ENCODE data around the gene DPP6. TPM values are rescaled to one million over a fixed set of nuclear protein-coding genes. Genes with fewer than 3 reads are reported as not detected.

DPP6 gene
- polyA plus RNA-seq, 1 of the 3 experiments (the other 2 are of a cell fraction), result not detected

DNA sequence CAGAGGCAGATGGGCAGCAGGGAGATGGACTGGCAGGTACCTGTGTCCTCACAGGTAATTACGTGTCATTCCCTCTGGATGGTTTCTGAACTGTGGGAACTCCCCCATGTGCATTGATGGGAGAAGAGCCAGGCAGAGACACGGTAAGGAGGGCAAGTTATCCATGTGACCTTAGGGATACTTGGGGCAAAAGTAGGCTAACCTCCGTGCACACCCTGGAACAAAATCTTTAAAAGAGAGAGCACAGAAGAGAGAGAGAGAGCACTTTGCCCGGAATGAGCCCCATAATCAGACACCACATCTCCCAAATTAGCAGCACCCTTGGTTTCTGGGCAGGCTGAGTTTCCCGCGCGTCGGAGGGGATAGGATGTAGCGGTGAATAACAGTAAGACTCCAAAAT lies 527.5 kb downstream of the DPP6 start:
- no peaks in the 10 kb centered on the region for H3K79me2 ChIP-seq (ENCODE audit: insufficient read depth)
- H3K27me3 ChIP-seq (ENCODE audit: insufficient read depth), result no peaks in the 10 kb centered on the region
- POLR2A ChIA-PET, result no interaction called here
- no peak overlapping the region for H3K9ac ChIP-seq
- 53% methylated on average over 9 of the region's 9 CpGs for WGBS (ENCODE audit: low lambda C conversion rate)
- no peaks in the 10 kb centered on the region for H3K9me2 ChIP-seq
- no peak overlapping the region for H3K4me3 ChIP-seq (ENCODE audit: low read depth in 2 of 2, low read length in 1 of 2)
- CTCF ChIA-PET, result interaction anchor here (0.6 to 1.1 kb wide), 3 partner anchors 8 to 208 kb away, joined by 3 to 6 read pairs (median 4); no protein-coding TSS in a partner anchor
- no peak overlapping the region for H2AFZ ChIP-seq (ENCODE audit: low read depth)
- H3F3A ChIP-seq (replicated peaks; ENCODE audit: insufficient read depth), result peaks cover 11% of the 10 kb centered on the region
- no peak overlapping the region for H3K4me2 ChIP-seq
- DNase-seq, result no peak
- H3K4me1 ChIP-seq (ENCODE audit: control insufficient read depth in 1 of 2, insufficient read depth in 2 of 2, low read depth in 1 of 2, low read length in 1 of 2), result no peaks in the 10 kb centered on the region
- no peaks in the 10 kb centered on the region for H4K20me1 ChIP-seq (ENCODE audit: insufficient read depth)
- H3K27ac ChIP-seq (ENCODE audit: low read depth in 2 of 2, low read length in 1 of 2), result no peak overlapping the region
- H3K9me3 ChIP-seq, result no peaks in the 10 kb centered on the region
- no peaks in the 10 kb centered on the region for H3K36me3 ChIP-seq (replicated peaks in 1 of 2; ENCODE audit: control insufficient read depth in 1 of 2, insufficient read depth in 2 of 2, low read length in 1 of 2)
- TF ChIP-seq RFX5 (IDR thresholded peaks at IDR 0.05; ENCODE audit: low read length), result no peak
- TF ChIP-seq NFIC (IDR thresholded peaks at IDR 0.05; ENCODE audit: borderline replicate concordance), result no peak
- TF ChIP-seq RCOR1 (IDR thresholded peaks at IDR 0.05; ENCODE audit: low read length), result no peak
- no peak for TF ChIP-seq TEAD4 (IDR thresholded peaks at IDR 0.05; ENCODE audit: borderline replicate concordance, insufficient read depth)
- TF ChIP-seq, protein P1, sequence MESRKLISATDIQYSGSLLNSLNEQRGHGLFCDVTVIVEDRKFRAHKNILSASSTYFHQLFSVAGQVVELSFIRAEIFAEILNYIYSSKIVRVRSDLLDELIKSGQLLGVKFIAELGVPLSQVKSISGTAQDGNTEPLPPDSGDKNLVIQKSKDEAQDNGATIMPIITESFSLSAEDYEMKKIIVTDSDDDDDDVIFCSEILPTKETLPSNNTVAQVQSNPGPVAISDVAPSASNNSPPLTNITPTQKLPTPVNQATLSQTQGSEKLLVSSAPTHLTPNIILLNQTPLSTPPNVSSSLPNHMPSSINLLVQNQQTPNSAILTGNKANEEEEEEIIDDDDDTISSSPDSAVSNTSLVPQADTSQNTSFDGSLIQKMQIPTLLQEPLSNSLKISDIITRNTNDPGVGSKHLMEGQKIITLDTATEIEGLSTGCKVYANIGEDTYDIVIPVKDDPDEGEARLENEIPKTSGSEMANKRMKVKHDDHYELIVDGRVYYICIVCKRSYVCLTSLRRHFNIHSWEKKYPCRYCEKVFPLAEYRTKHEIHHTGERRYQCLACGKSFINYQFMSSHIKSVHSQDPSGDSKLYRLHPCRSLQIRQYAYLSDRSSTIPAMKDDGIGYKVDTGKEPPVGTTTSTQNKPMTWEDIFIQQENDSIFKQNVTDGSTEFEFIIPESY (IDR thresholded peaks at IDR 0.05; ENCODE audit: borderline replicate concordance, low read depth), result no peak
- TF ChIP-seq, protein P2, sequence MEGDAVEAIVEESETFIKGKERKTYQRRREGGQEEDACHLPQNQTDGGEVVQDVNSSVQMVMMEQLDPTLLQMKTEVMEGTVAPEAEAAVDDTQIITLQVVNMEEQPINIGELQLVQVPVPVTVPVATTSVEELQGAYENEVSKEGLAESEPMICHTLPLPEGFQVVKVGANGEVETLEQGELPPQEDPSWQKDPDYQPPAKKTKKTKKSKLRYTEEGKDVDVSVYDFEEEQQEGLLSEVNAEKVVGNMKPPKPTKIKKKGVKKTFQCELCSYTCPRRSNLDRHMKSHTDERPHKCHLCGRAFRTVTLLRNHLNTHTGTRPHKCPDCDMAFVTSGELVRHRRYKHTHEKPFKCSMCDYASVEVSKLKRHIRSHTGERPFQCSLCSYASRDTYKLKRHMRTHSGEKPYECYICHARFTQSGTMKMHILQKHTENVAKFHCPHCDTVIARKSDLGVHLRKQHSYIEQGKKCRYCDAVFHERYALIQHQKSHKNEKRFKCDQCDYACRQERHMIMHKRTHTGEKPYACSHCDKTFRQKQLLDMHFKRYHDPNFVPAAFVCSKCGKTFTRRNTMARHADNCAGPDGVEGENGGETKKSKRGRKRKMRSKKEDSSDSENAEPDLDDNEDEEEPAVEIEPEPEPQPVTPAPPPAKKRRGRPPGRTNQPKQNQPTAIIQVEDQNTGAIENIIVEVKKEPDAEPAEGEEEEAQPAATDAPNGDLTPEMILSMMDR (IDR thresholded peaks at IDR 0.05), result no peak
- TF ChIP-seq, protein P3, sequence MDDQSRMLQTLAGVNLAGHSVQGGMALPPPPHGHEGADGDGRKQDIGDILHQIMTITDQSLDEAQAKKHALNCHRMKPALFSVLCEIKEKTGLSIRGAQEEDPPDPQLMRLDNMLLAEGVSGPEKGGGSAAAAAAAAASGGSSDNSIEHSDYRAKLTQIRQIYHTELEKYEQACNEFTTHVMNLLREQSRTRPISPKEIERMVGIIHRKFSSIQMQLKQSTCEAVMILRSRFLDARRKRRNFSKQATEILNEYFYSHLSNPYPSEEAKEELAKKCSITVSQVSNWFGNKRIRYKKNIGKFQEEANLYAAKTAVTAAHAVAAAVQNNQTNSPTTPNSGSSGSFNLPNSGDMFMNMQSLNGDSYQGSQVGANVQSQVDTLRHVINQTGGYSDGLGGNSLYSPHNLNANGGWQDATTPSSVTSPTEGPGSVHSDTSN (IDR thresholded peaks at IDR 0.05), result no peak
- TF ChIP-seq GABPA (IDR thresholded peaks at IDR 0.05; ENCODE audit: low read depth), result no peak
- no peak for TF ChIP-seq EZH2phosphoT487 (IDR thresholded peaks at IDR 0.05; ENCODE audit: borderline replicate concordance, low read depth)
- no peak for TF ChIP-seq SMC3 (IDR thresholded peaks at IDR 0.05; ENCODE audit: low read depth, low read length)
- TF ChIP-seq TAF1 (IDR thresholded peaks at IDR 0.05; ENCODE audit: borderline replicate concordance, low read depth, low read length), result no peak
- no peak for TF ChIP-seq TCF12 (IDR thresholded peaks at IDR 0.05)
- TF ChIP-seq FOXJ3 (CRISPR knock-in tag; IDR thresholded peaks at IDR 0.05), result no peak
- TF ChIP-seq RXRA (IDR thresholded peaks at IDR 0.05; ENCODE audit: borderline replicate concordance, low read depth), result no peak
- TF ChIP-seq ELF1 (IDR thresholded peaks at IDR 0.05), result no peak
- TF ChIP-seq CHD2 (IDR thresholded peaks at IDR 0.05; ENCODE audit: low read length, partially characterized antibody), result no peak
- TF ChIP-seq, protein P4, sequence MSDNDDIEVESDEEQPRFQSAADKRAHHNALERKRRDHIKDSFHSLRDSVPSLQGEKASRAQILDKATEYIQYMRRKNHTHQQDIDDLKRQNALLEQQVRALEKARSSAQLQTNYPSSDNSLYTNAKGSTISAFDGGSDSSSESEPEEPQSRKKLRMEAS (IDR thresholded peaks at IDR 0.05; ENCODE audit: low read depth), result no peak
